ENCODE data around the gene IARS1. TPM values are rescaled to one million over a fixed set of nuclear protein-coding genes. Genes with fewer than 3 reads are reported as not detected.

Gene IARS1
- total and polyA plus RNA-seq, 2 donors (not counting 3 experiments of a cell fraction or from before 2014, with no cell fraction given) = 32.8 to 132 TPM

DNA sequence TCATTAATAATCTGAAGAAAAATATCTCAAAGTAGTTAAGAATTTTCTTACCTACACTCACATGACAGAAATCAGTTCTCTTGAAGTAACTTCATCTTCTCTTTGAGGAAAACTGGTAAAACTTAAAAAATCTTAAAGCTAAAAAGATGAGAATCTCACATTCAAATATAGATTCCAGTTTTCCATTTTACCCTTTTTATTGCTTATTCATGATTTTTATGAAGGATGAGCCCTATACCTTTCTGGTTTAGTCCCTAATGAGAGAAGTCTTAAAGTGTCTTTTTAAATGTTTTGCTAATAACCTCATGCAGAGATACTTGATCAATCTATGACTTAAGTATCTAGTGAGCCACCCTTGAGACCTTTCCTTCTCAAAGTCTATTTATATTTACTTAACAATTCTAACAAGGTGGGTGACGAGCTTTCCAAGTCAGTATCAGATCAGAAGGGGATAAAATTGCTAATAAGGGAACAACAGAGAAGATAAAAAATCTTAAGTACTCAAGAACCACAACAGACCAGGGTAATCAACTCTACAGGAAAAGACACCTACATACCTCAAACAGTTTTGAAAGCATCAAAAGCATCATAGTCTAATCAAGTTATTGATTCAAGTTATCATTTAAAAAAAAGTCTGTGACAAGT lies 2.6 kb downstream of the IARS1 start:
- no peak for FAIRE-seq
- peak overlapping the region; percentile 97 for H3K4me2 ChIP-seq (ENCODE audit: insufficient read depth, low read length)
- H3K36me3 ChIP-seq (ENCODE audit: control insufficient read depth in 2 of 2, extremely low read depth in 1 of 2, insufficient read depth in 2 of 2, low read length in 2 of 2) = peaks cover 0 to 16% of the 10 kb centered on the region in 2 experiments
- dilution Hi-C loops (cut with MboI; ENCODE audit: extremely low pct_ligation_motif_present, low sequenced_read_pairs) (no loop called here), intact Hi-C loops (cut with micrococcal nuclease) (loop anchor here (10.0 kb wide), 1 partner anchor 414 kb away; no protein-coding TSS in a partner anchor)
- H2AFZ ChIP-seq (ENCODE audit: low read depth, low read length) = no peak overlapping the region
- ChIA-PET POLR2A (no interaction called here), CTCF (interaction anchor here (1.0 to 1.3 kb wide), 5 partner anchors 11 to 151 kb away, joined by 3 read pairs; no protein-coding TSS in a partner anchor)
- no peak for TF ChIP-seq POLR2AphosphoS5 (IDR thresholded peaks at IDR 0.05; ENCODE audit: insufficient read depth, low read depth, low read length)
- no peak for TF ChIP-seq MYC (IDR thresholded peaks at IDR 0.05; ENCODE audit: low read depth, low read length)
- TF ChIP-seq GATA2 (IDR thresholded peaks at IDR 0.05; ENCODE audit: insufficient read depth, insufficient read length, low read depth, low read length) = no peak
- TF ChIP-seq FOS (IDR thresholded peaks at IDR 0.05; ENCODE audit: borderline replicate concordance, insufficient read depth, low read length) = no peak
- TF ChIP-seq EZH2 (IDR thresholded peaks at IDR 0.05; ENCODE audit: borderline replicate concordance, low read depth, low read length, severe bottlenecking) = no peak
- TF ChIP-seq, protein P1, sequence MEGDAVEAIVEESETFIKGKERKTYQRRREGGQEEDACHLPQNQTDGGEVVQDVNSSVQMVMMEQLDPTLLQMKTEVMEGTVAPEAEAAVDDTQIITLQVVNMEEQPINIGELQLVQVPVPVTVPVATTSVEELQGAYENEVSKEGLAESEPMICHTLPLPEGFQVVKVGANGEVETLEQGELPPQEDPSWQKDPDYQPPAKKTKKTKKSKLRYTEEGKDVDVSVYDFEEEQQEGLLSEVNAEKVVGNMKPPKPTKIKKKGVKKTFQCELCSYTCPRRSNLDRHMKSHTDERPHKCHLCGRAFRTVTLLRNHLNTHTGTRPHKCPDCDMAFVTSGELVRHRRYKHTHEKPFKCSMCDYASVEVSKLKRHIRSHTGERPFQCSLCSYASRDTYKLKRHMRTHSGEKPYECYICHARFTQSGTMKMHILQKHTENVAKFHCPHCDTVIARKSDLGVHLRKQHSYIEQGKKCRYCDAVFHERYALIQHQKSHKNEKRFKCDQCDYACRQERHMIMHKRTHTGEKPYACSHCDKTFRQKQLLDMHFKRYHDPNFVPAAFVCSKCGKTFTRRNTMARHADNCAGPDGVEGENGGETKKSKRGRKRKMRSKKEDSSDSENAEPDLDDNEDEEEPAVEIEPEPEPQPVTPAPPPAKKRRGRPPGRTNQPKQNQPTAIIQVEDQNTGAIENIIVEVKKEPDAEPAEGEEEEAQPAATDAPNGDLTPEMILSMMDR (IDR thresholded peaks at IDR 0.05; ENCODE audit: extremely low read depth in 1 of 2, insufficient read depth in 1 of 2, low read depth in 1 of 2, low read length in 2 of 2) = no peak
- no peak for TF ChIP-seq JUN (IDR thresholded peaks at IDR 0.05; ENCODE audit: borderline replicate concordance, insufficient read depth, insufficient read length, low read depth)
- TF ChIP-seq, protein P2, sequence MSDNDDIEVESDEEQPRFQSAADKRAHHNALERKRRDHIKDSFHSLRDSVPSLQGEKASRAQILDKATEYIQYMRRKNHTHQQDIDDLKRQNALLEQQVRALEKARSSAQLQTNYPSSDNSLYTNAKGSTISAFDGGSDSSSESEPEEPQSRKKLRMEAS (IDR thresholded peaks at IDR 0.05; ENCODE audit: insufficient read depth, insufficient read length) = no peak
- TF ChIP-seq POLR2A (IDR thresholded peaks at IDR 0.05; ENCODE audit: low read depth, low read length) = no peak
- no peaks in the 10 kb centered on the region for H4K20me1 ChIP-seq (replicated peaks; ENCODE audit: control insufficient read depth, extremely low read depth, insufficient read depth, low read length)
- H3K27me3 ChIP-seq (ENCODE audit: control insufficient read depth in 2 of 2, insufficient read depth in 2 of 2, low read length in 2 of 2) = no peaks in the 10 kb centered on the region
- no peaks in the 10 kb centered on the region for H3K9me3 ChIP-seq (replicated peaks; ENCODE audit: control insufficient read depth, insufficient read depth, low read length)
- H3K4me1 ChIP-seq (ENCODE audit: control insufficient read depth, extremely low read depth, insufficient read depth, low read length) = peaks cover 23% of the 10 kb centered on the region
- H3K27ac ChIP-seq (ENCODE audit: insufficient read depth, low read depth, low read length) = no peak overlapping the region
- no peaks in the 10 kb centered on the region for H3K9me1 ChIP-seq (replicated peaks; ENCODE audit: control insufficient read depth, extremely low read depth, insufficient read depth, low read length)
- H3K4me3 ChIP-seq (replicated peaks in 1 of 3; ENCODE audit: insufficient read depth in 1 of 3, low read depth in 1 of 3, low read length in 3 of 3) = no peak overlapping the region
- H3K9ac ChIP-seq (replicated peaks; ENCODE audit: extremely low read depth, insufficient read depth, low read length) = no peak overlapping the region
- DNase-seq (ENCODE audit: low read depth, low spot score) = no peak
- peaks cover 65% of the 10 kb centered on the region for H3K79me2 ChIP-seq (ENCODE audit: control insufficient read depth, insufficient read depth, low read length)
- no TSS peak for BruUV-seq (replicated peaks)
